NCI-H187 (cell line): Measurements from ENCODE around the gene DCLK2.

Experiments used
- DNase-seq, 2 experiments: peaks; one replicate each; lab custom pipeline; 2025; lab: John Stamatoyannopoulos, UW

The DCLK2 gene

DNA sequence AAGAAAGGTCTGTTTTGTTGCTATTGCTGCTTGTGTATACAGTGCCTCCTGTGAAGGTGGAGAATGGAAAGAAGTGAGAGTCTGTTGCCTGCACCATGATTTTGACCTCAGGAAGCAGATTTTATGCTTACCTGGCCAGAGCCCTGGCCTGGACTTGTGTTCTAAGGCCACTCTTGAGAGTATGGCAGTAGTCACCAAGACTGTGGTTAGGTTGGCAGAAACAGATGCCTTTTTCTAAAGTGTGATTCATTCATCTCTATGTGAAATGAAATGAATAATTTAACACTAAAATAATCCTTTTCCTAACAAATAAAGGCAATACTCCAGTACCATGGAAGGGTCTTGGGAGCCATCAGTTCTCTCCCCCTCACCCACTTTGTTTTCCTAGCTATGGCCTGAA, 161.8 kb downstream of the DCLK2 start:
- no peak for DNase-seq

DNA sequence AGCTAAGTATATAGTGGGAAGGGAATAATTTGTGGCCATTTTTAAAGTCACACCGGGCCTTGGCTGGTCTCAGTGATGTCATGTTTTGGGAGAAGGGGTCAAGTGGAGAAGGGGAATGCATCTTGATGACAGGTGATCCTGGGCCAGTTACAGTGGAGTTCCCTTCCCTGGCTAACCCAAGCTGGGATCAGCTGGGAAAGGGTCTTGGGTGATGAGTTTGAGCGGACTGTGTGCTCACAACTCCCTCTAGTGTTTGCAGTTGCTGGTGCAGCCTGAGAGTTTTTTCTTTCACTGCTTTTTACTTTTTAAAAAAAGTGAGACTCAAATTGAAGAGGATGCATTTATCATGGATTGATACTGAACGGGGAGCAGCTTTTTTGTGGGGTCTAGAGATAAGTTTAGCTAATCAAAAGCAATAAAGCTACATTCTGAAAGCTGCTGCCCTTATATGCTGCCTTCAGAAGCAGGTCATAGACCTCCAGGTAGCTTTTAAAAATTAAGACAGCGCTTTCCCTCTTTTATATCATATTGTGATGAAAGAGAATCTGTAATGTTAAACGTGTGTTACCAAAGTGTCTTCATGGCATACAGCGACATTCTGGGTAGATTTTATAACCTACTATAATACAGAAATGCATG, 164.7 kb downstream of the DCLK2 start:
- DNase-seq: peak in 1 of 2 experiments; percentile 22

DNA sequence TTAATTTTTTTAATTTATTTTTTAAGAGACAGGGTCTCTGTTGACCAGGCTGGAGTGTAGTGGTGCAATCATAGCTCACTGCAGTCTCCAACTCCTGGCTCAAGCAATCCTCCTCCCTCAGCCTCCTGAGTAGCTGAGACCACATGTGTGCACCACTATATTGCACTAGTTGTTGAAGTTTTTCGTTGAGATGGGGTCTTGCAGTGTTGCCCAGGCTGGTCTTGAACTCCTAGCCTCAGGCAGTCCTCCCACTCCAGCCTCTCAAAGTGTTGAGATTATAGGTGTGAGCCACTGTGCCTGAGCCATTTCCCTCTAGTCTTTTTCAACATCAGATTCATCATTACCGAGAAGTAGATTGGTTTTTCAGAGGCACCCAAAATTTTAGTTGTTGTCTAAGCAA, 165.7 kb downstream of the DCLK2 start:
- no peak for DNase-seq

- DNase-seq: peak in 1 of 2 experiments; percentile 25
Observed at GRCh38 chr4:150244600-150244999, 166.4 kb downstream of the DCLK2 start.

- no peak for DNase-seq
Observed at GRCh38 chr4:150247184-150247583, 168.9 kb downstream of the DCLK2 start.

DNA sequence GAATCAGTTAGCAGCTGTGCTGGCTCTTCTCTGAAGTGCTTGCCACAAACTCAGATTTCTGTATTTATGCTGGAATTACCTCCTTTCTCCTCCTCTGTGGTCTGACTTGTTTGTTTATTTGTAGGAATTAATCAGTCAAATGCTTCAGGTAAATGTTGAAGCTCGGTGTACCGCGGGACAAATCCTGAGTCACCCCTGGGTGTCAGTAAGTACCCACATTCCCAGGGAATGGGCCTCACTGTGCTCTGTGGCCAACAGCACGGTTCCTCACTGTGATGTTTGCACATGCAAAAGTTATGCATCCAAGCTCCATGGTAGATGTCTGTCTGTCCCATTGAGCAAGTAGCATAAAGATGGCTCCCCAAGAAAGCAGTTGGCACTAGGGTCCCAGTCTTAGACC, 169.9 kb downstream of the DCLK2 start:
- no peak for DNase-seq

DNA sequence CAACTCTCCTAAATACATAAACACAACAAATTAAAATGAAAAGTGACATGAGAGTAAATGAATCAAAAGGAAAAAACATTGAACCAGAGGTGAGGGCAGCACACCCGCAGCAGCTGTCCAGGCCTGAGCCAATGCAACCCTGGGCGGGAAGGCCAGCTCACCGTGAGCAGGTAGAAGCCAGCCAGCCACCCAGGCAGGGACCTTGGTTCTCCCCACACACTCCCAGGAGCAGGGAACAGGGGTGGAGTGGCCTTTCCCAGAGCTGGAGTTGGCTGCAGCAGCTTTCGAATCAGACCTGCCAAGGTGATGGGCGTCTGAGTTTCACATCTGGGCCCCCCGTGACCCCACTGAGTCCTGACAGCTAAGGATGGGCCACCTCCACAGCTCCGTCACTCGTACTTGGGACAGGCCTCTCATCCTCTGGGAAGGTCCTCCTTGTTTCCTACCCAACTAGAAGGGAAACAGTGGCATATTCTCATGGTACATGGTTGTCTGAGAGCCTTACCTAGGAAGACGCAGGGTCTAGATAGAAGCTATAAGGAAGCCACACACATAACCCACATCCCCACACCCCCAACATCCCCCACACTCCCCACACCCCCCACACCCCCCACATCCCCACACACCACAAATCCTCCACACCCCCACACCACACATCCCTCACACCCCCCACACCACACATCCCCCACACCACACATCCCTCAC, 172.2 kb downstream of the DCLK2 start:
- no peak for DNase-seq

DNA sequence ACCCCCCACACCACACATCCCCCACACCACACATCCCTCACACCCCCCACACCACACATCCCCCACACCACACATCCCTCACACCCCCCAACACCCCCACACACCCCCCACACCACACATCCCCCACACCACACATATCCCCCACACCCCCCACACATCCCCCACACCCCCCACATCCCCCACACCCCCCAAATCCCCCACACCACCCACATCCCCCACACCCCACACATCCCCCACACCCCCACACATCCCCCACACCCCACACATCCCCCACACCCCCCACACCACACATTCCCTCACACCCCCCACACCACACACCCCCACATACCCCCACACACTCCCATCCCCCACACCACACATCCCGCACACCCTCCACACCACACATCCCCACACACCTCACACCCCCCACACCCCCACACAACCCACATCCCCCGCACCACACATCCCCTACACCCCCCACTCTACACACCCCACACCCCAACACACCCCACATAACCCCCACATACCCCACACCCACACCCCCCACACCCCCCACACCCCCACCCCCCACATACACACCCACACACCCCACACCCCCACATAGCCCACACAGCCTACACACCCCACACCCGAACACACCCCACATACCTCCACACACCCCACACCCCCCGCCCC, 172.9 kb downstream of the DCLK2 start:
- no peak for DNase-seq

DNA sequence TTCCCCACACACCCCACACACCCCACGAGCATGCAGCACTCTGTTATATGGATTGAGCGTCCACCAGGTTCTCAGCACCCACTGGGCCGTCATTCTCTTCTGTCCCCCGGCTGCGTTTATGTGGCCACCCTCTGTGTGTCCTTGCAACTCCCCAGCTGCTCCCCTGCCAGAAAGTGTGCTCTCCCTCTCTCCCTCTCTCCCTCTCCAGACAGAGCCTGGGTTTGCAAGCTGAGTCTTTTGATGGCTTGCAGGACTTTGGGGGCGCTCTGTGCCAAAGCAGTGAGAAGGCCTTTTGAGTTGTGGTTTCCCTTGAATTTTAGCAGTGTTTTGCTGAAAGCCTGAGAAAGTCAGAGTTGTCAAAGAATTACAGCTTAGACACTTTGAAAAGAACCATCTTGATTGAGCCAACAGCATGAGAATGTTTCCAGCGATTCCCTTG, 173.5 kb downstream of the DCLK2 start:
- no peak for DNase-seq

GRCh38 chr4:150252306-150252705, 174.1 kb downstream of the DCLK2 start:
- no peak for DNase-seq

- no peak for DNase-seq
Observed at GRCh38 chr4:150252741-150253140, 174.5 kb downstream of the DCLK2 start.

DNA sequence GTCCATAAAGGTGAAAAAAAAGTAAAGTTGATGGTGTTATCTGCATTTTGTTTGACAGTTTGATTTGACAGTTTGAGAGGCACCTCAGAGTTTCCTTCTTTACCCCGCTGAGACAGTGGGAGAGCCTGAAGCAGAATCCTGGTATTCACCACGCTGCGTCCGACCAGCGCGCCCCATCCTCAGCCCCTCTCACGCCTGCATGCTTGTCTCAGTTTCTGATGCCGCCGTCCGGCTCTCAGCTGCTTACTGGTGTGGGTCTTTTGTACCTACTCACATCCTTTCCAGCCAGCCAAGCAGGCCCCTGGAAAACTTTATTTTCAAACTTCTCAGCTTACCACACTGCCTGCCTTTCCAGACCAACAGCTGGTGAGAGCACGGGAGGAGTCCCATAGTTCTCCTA, 175.2 kb downstream of the DCLK2 start:
- no peak for DNase-seq

- DNase-seq: no peak
Observed at GRCh38 chr4:150253965-150254630, 175.9 kb downstream of the DCLK2 start.

DNA sequence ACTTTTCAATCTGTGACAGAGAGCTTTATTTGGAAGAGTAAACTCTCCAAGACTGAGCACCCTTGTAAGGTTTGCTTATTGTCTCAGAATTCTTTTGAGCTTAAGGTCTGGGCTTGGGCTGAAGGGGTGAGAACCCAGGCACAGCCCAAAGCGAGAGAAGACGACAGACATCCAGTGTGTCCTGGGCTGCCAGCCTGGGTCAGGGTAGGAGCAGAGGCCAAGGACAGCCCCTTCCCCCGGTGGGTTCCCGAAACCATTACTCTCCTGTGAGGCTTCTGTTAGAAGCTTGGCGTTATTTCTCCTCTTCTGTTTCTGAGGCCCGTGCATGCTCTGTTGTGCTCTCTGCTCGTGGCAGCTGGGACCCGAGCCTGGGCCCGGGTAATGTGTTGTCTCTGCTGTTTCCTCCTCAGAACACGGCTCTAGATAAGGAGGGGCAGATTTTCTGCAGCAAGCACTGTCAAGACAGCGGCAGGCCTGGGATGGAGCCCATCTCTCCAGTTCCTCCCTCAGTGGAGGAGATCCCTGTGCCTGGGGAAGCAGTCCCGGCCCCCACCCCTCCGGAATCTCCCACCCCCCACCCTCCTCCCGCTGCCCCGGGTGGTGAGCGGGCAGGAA, 177.5 kb downstream of the DCLK2 start:
- DNase-seq: no peak

DNA sequence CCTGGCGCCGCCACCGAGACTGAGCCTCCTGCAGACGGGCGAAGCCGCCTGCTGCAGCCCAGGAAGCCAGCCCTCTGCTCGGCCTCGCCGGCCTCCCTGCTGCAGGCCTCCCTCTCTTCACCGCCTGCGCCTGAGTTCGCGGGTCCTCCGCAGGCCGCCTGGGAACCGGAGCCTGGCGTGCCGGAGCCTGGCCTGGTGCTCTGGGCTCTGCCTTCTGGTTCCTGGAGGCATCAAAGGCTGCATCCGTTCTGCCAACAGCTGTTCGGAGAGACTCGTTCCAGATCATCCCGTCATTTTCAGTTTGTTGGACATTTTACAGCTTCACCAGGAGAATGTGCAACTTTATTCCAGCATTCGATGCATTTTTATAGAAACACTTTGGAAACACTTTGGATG, 178.0 kb downstream of the DCLK2 start:
- no peak for DNase-seq

- no peak for DNase-seq
Observed at GRCh38 chr4:150256841-150257730, 178.8 kb downstream of the DCLK2 start.

- DNase-seq: no peak
Observed at GRCh38 chr4:150258569-150258968, 180.3 kb downstream of the DCLK2 start.

GRCh38 chr4:150259861-150260567, 181.8 kb downstream of the DCLK2 start:
- no peak for DNase-seq

GRCh38 chr4:150261571-150261970, 183.3 kb downstream of the DCLK2 start:
- no peak for DNase-seq

GRCh38 chr4:150262611-150263010, 184.4 kb downstream of the DCLK2 start:
- no peak for DNase-seq
